T-helper 1 cell treated with Interleukin-12 subunit alpha and Interleukin-12 subunit beta and Interleukin-4 antibody, amounts not matched to agents 30 ng/mL and 1 ng/mL, for 36 hours (primary cell): ENCODE results near the gene TNIP2. TPM values are rescaled to one million over a fixed set of nuclear protein-coding genes. Genes with fewer than 3 reads are reported as not detected.
"Not testable (repeated sequence)": the region's sequence is repeated elsewhere in the genome, so short reads cannot be mapped to it uniquely, and the experiment has no call there.

Experiments used
- intact Hi-C: fragments of 100-400 bp; cut with micrococcal nuclease; formaldehyde crosslinking; loops from one replicate; pipeline ENCODE4 v1.15.1; 2024
- total RNA-seq: library from RNA; stranded (reverse); gene quantifications from 2 replicates; pipeline ENCODE4 v1.2.3, GENCODE V29; 2022

Gene TNIP2
- total RNA-seq, 1 donor from 2014 or later = 84.7 TPM

- intact Hi-C loops = loop anchor here (1.0 to 5.0 kb wide), 15 partner anchors 10 to 1024 kb away; partner anchors contain the start of genes ADD1, CFAP99, FAM193A and GRK4
Observed at GRCh38 chr4:2745981-2746806, 9.9 kb downstream of the TNIP2 start.

- intact Hi-C loops = loop anchor here (5.0 kb wide), 5 partner anchors 97 to 1023 kb away; partner anchors contain the start of genes ADD1, GRK4, NOP14 and TACC3
Observed at GRCh38 chr4:2745516-2745915, 10.6 kb downstream of the TNIP2 start.

DNA sequence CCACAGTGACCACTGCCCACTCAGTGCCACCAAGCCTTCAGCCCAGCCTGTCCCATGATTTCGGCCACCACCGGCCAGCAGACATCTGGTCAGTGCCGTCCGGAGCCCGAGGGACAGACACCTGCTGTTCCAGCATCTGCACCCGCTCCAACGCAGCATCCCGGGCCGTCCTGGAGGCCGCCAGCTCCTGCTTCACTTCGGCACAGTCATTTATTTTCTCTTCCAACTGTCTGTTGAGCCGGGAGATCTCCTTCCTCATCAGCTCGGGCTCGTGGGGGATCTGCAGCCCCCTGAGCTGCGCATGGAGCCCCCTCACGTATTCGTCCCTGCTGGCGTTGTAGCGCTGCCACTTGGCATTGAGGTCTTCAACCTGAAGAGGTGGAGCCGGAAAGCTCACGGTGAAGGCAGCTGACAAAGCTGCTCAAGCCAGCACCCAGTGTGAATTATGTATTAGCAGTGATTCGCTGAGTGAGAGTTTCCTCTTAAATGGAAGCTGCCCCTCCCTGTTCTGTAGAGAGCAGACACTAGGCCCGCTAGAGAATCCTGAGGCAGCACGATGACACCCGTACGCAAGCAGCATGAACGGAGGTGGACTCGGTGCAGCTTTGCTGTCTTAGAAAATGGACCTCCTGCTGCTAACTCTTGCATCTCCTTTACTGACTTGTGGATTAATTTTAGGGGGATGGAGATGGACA is 11.4 kb downstream of the TNIP2 start:
- intact Hi-C loops = loop anchor here (5.0 kb wide), 5 partner anchors 98 to 1022 kb away; partner anchors contain the start of genes ADD1, GRK4, NOP14 and TACC3

- intact Hi-C loops = no loop called here
Observed at GRCh38 chr4:2743518-2744445, 12.4 kb downstream of the TNIP2 start.

DNA sequence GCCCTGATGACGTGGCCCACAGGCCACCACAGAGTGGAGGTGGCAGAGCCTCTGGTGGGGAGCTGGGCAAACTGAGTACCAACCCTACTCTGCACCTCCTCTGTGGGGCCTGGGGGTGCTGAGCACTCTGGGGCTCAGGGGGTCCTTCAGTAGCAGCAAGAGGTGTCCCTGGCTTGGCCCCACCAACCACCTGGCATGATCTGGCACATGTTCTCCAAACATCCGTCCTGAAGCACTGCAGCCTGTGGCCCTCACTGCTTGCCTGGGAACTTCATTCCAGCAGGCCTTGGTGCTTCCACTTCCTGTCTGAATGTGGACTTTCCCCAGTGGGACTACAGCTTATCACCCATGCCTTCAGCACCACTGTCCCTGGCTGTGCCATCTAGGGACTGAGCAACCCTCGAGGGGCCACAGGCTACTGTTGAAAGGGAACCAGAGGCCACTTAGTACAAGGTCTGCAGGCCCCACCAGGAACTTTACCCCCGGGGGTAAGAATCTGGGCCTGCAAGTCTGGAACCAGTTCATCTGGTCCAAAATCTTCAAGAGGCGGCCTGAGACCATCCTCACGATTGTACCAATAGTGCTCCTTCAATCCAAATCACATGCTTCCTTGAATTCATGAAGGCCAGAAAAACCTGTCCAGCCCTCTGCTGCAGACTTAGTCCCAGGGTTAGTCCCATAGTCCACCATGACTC is 13.2 kb downstream of the TNIP2 start:
- intact Hi-C loops = no loop called here

GRCh38 chr4:2742081-2742822 is 13.9 kb downstream of the TNIP2 start:
- intact Hi-C loops = no loop called here

GRCh38 chr4:2741626-2742025 is 14.5 kb downstream of the TNIP2 start:
- intact Hi-C loops = no loop called here

DNA sequence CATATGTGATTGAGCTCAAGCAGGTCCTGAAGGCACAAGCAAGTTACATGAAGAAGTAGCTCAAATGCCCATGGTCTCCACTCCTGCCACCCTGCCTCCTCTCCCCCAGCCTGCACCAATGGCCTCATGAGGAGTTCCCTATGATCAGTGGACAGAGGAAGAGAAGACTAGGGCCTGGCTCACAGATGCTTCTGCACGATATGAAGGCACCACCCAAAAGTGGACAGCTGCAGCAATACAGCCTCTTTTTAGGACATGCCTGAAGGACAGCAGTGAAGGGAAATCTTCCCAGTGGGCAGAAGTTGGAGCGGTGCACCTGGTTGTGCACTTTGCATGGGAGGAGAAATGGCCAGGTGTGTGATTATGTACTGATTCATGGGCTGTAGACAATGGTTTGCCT is 17.8 kb downstream of the TNIP2 start:
- intact Hi-C loops = not testable (repeated sequence)

GRCh38 chr4:2735869-2736268 is 20.3 kb downstream of the TNIP2 start:
- intact Hi-C loops = no loop called here

DNA sequence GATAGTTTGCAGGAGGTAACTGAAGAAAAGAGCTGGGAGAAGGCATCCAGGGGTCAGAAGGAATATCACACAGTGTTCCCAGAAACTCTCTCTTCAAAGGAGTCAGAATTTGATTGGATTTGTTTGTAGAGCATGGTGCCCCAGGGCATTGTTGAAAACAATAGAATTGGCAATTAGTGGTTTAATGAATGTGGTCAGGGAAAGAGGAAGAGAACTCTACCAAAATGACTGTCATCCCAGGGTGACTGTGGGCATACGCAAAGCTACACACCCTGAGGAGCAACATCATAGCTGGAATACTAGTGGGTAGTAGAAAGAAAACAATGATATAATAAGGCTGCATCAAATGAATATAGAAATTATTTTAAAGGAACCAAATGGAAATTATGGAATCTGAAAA is 21.5 kb downstream of the TNIP2 start:
- intact Hi-C loops = no loop called here

DNA sequence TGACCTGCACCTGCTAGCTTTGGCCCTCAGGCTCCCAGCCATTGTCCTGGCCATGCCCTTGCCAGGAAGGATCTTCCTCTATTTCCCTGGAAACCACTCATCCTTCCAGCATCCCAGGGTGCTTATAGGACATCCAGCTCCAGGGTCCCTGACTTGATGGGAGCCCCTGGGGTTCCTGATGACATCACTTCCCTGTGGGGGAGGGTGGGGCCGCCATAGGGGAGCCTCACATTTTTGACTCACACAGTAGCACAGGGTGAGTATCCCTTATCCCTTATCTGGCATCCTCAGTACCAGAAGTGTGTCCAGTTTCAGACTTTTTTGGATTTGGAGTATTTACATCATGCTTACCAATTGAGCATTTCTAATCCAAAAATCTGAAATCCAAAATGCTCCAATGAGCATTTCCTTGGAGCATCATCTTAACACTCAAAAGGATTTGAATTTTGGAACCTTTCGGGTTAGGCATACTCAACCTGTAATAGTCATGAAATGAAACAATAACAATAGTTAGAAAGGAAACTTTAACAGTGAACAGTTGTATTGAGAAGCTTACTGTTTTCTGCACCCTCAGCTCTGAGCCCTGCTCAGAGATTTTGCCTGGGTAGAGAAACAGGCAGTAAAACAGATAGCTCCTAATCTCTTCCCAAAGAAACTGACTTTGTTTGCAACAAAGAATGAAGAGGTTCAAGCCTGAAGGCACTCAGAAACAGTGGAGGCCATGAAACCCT is 22.1 kb downstream of the TNIP2 start:
- intact Hi-C loops = no loop called here

- intact Hi-C loops = no loop called here
Observed at GRCh38 chr4:2733001-2733843, 22.9 kb downstream of the TNIP2 start.

DNA sequence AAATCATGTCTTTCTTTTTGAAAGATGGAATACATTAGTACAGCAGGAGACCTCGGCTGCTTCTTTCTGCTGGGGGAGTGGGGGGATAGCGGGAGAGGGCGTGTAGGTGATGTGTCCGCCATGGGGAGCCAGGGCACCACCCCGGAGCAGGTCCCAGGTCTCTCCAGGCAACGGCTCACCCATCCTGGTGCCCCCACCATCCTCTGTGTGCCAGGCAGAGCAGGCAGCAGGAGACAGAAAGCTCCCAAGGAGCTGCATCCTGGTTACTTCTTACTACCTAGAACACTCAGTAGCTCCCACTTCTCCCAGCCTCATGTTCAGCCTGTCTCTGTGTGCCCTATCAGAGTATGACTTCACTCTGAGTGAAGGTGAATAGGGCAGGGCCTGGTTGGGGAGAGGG is 23.6 kb downstream of the TNIP2 start:
- intact Hi-C loops = no loop called here

DNA sequence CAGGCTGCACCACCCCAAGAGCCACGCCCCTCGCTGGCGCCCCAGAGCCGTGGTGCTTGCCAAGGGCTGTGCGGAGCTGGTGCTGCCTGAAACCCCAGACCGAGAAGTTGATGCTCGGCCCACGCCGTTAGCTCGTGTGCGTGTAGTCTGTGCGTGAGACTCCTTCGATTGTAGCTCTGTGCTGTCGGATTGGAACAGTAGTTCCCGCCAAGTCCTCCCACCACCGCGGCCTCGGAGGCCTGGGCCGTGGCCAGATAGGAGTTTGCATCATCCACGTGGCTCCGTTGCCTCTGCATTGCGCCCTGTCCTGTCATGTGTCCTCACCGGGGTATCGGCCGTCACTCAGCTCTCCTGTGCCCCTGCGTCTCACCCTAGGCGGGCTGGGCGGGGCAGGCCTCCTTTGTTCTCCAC is 24.2 kb downstream of the TNIP2 start:
- intact Hi-C loops = no loop called here

DNA sequence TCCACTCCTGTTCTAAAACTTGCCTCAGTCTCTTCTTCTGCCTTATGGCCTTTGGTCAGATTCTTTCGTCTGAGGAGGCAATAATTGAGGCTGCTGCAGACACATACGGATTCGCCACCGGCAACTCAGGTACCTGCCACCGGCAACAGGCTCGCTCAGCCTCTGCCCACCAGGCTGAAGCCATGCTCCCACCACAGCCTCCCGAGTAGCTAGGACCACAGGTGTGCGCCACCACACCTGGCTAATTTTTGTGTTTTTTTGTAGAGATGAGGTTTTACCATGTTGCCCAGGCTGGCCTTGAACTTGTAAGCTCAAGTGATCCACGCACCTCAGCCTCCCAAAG is 26.6 kb downstream of the TNIP2 start:
- intact Hi-C loops = no loop called here

- intact Hi-C loops = no loop called here
Observed at GRCh38 chr4:2728806-2729532, 27.2 kb downstream of the TNIP2 start.

DNA sequence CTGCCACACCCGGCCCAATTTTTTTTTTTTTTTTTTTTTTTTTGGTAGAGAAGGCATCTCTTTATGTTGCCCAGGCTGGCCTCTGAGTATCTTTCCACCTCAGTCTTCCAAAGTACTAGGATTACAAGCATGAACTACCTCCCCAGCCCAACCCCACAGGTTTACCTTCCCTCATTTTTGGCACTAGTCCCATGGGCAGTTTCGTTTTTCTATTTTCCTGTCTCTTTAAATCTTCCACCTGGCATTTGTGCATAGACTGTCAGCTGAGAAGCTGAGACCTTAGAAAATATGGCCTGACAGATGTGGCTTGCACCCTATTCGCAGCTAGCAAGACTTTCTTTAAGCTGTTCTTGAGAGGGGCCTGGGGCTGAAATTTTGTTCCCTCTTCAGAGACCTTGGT is 27.9 kb downstream of the TNIP2 start:
- intact Hi-C loops = no loop called here

DNA sequence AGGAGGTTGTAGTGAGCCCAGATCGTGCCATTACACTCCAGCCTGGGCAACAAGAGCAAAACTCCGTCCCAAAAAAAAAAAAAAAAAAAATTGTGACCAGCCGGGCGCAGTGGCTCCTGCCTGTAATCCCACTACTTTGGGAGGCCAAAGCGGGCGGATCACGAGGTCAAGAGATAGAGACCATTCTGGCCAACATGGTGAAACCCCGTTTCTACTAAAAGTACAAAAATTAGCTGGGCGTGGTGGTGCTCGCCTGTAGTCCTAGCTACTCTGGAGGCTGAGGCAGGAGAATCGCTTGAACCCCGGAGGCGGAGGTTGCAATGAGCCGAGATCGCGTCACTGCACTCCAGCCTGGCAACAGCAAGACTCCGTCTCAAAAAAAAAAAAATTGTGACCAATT is 29.3 kb downstream of the TNIP2 start:
- intact Hi-C loops = not testable (repeated sequence)
